Measurements from ENCODE around the gene XPA. TPM values are rescaled to one million over a fixed set of nuclear protein-coding genes. Genes with fewer than 3 reads are reported as not detected.

XPA gene
- total and polyA plus RNA-seq, 2 of the 13 experiments (the other 11 are each of a cell fraction or from before 2014, with no cell fraction given), result 2.3 to 15.2 TPM

- TF ChIP-seq, protein P1, sequence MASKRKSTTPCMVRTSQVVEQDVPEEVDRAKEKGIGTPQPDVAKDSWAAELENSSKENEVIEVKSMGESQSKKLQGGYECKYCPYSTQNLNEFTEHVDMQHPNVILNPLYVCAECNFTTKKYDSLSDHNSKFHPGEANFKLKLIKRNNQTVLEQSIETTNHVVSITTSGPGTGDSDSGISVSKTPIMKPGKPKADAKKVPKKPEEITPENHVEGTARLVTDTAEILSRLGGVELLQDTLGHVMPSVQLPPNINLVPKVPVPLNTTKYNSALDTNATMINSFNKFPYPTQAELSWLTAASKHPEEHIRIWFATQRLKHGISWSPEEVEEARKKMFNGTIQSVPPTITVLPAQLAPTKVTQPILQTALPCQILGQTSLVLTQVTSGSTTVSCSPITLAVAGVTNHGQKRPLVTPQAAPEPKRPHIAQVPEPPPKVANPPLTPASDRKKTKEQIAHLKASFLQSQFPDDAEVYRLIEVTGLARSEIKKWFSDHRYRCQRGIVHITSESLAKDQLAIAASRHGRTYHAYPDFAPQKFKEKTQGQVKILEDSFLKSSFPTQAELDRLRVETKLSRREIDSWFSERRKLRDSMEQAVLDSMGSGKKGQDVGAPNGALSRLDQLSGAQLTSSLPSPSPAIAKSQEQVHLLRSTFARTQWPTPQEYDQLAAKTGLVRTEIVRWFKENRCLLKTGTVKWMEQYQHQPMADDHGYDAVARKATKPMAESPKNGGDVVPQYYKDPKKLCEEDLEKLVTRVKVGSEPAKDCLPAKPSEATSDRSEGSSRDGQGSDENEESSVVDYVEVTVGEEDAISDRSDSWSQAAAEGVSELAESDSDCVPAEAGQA (IDR thresholded peaks at IDR 0.05; ENCODE audit: low read depth), result no peak
- TF ChIP-seq, protein P1 (CRISPR knock-in tag; IDR thresholded peaks at IDR 0.05; ENCODE audit: borderline replicate concordance), result no peak
- no peak for TF ChIP-seq KDM1A (CRISPR knock-in tag; IDR thresholded peaks at IDR 0.05)
- TF ChIP-seq ZNF790 (CRISPR knock-in tag; IDR thresholded peaks at IDR 0.05; ENCODE audit: borderline replicate concordance), result no peak; the same call in 1 of the 2 replicates
- TF ChIP-seq, protein P2, sequence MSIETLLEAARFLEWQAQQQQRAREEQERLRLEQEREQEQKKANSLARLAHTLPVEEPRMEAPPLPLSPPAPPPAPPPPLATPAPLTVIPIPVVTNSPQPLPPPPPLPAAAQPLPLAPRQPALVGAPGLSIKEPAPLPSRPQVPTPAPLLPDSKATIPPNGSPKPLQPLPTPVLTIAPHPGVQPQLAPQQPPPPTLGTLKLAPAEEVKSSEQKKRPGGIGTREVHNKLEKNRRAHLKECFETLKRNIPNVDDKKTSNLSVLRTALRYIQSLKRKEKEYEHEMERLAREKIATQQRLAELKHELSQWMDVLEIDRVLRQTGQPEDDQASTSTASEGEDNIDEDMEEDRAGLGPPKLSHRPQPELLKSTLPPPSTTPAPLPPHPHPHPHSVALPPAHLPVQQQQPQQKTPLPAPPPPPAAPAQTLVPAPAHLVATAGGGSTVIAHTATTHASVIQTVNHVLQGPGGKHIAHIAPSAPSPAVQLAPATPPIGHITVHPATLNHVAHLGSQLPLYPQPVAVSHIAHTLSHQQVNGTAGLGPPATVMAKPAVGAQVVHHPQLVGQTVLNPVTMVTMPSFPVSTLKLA (IDR thresholded peaks at IDR 0.05), result no peak
- no peak for TF ChIP-seq CSRNP2 (CRISPR knock-in tag; conservative IDR thresholded peaks at IDR 0.05; ENCODE audit: low read depth)
- no peak for TF ChIP-seq ZNF546 (CRISPR knock-in tag; conservative IDR thresholded peaks at IDR 0.05)
- no peak for TF ChIP-seq MATR3 (CRISPR knock-in tag; IDR thresholded peaks at IDR 0.05)
- TF ChIP-seq ZBTB44 (CRISPR knock-in tag; IDR thresholded peaks at IDR 0.05), result no peak
Measured at GRCh38 chr9:97633859-97634490, 63.2 kb downstream of the XPA start (continued).

Data from HepG2 (cell line).